Sigmoid colon (tissue), 4 donors: ENCODE measurements around the gene PTPN14.

Experiments used
- CTCF ChIP-seq, 4 experiments: fragments of 450-650 bp in 3 of 4; fragments of 200-600 bp in 1 of 4; IDR thresholded peaks; one replicate each; pipeline ENCODE4 v1.5.1; 2016 to 2019; ENCODE audit warnings: antibody characterized with exemption in 4 of 4, mild to moderate bottlenecking in 3 of 4, moderate library complexity in 2 of 4
- EP300 ChIP-seq, 4 donors: sonication (generic); formaldehyde crosslinking; IDR thresholded peaks; one replicate each; pipeline ENCODE4 v1.6.1; 2017; ENCODE audit warnings: antibody characterized with exemption in 4 of 4
- POLR2A ChIP-seq, 2 donors: fragments of 450-650 bp; IDR thresholded peaks; one replicate each; pipeline ENCODE4 v1.6.1; 2016; ENCODE audit warnings: antibody characterized with exemption in 2 of 2, mild to moderate bottlenecking in 2 of 2, moderate library complexity in 2 of 2

- TF ChIP-seq CTCF (IDR thresholded peaks at IDR 0.05) (no peak), EP300 (IDR thresholded peaks at IDR 0.05) (no peak), POLR2A (IDR thresholded peaks at IDR 0.05) (no peak)
Measured at GRCh38 chr1:214467078-214467585, 84.3 kb downstream of the PTPN14 start.
